PC-3 (cell line): Measurements from ENCODE around the gene LDHD. TPM values are rescaled to one million over a fixed set of nuclear protein-coding genes. Genes with fewer than 3 reads are reported as not detected.

ENCODE experiments used
- ATAC-seq: fragments of 200-7000 bp; cut with Tn5 transposase; 2 replicates; pipeline ENCODE4 v1.9.1; 2020; ENCODE audit warnings: mild to moderate bottlenecking, moderate library complexity
- BruUV-seq: library from RNA; stranded (reverse); fragments of 400-500 nt; replicated peaks from 2 replicates; lab custom pipeline; 2021; lab: Mats Ljungman, UMichigan
- CTCF ChIA-PET: fragments of 300-600 bp; sonication (Branson Sonifier 250); formaldehyde crosslinking; loops from one replicate; lab custom pipeline; 2022; ENCODE audit warnings: antibody characterized with exemption; lab: Charles Lee
- POLR2A ChIA-PET: fragments of 300-600 bp; sonication (Branson Sonifier 250); formaldehyde crosslinking; loops from one replicate; lab custom pipeline; 2022; ENCODE audit warnings: antibody characterized with exemption; ENCODE audit not compliant: unreplicated experiment; lab: Charles Lee
- DNase-seq: peaks from one replicate; pipeline ENCODE4 v3.0.0-alpha.2; 2015
- H2AFZ ChIP-seq: fragments of 300-600 bp; sonication (generic); 2 replicates; pipeline ENCODE4 v1.6.0; 2016; ENCODE audit warnings: antibody characterized with exemption, low read length
- H3F3A ChIP-seq: fragments of 300-600 bp; sonication (generic); one replicate; pipeline ENCODE4 v1.6.0; 2017; ENCODE audit warnings: antibody characterized with exemption, low read length, control low read depth, mild to moderate bottlenecking; ENCODE audit not compliant: unreplicated experiment
- H3K27ac ChIP-seq: fragments of 300-600 bp; sonication (generic); 2 replicates; pipeline ENCODE4 v1.5.1; 2016; ENCODE audit warnings: mild to moderate bottlenecking, low read length
- H3K27me3 ChIP-seq: fragments of 300-600 bp; sonication (generic); 2 replicates; pipeline ENCODE4 v1.6.1; 2016; ENCODE audit warnings: low read length, mixed read lengths
- H3K36me3 ChIP-seq: fragments of 300-600 bp; sonication (generic); 2 replicates; pipeline ENCODE4 v1.6.1; 2016; ENCODE audit warnings: low read depth, mixed run types, low read length, mixed read lengths
- H3K4me1 ChIP-seq: fragments of 300-600 bp; sonication (generic); 2 replicates; pipeline ENCODE4 v1.5.1; 2016; ENCODE audit warnings: low read length; ENCODE audit not compliant: insufficient read depth
- H3K4me2 ChIP-seq: fragments of 300-600 bp; sonication (generic); 2 replicates; pipeline ENCODE4 v1.6.0; 2016; ENCODE audit warnings: low read length
- H3K4me3 ChIP-seq: fragments of 300-600 bp; sonication (generic); 2 replicates; pipeline ENCODE4 v1.5.1; 2016; ENCODE audit warnings: mild to moderate bottlenecking, low read length, mixed read lengths
- H3K79me2 ChIP-seq: fragments of 300-600 bp; sonication (generic); 2 replicates; pipeline ENCODE4 v1.6.1; 2017; ENCODE audit warnings: low read length, mixed read lengths
- H3K9ac ChIP-seq: fragments of 300-600 bp; sonication (generic); 2 replicates; pipeline ENCODE4 v1.6.0; 2016; ENCODE audit warnings: mild to moderate bottlenecking, low read length
- H3K9me2 ChIP-seq: fragments of 300-600 bp; sonication (generic); replicated peaks from 2 replicates; pipeline ENCODE4 v1.6.1; 2016; ENCODE audit warnings: mixed run types, low read length, mixed read lengths
- H3K9me3 ChIP-seq: fragments of 300-600 bp; sonication (generic); 2 replicates; pipeline ENCODE4 v1.6.1; 2016; ENCODE audit warnings: low read length, mixed read lengths
- H4K20me1 ChIP-seq: fragments of 300-600 bp; sonication (generic); 2 replicates; pipeline ENCODE4 v1.6.1; 2016; ENCODE audit warnings: low read length, mixed read lengths
- EZH2 ChIP-seq: fragments of 300-600 bp; sonication (generic); IDR thresholded peaks from one replicate; pipeline ENCODE4 v1.6.1; 2017; ENCODE audit warnings: antibody characterized with exemption, mild to moderate bottlenecking, low read length; ENCODE audit not compliant: unreplicated experiment
- EZH2phosphoT487 ChIP-seq: fragments of 300-600 bp; sonication (generic); IDR thresholded peaks from 2 replicates; pipeline ENCODE4 v1.6.1; 2018; ENCODE audit warnings: mild to moderate bottlenecking, antibody characterized with exemption, low read length, borderline replicate concordance
- intact Hi-C: fragments of 100-400 bp; cut with micrococcal nuclease; formaldehyde crosslinking; loops from 2 replicates; pipeline ENCODE4 v1.9.0; 2023
- total RNA-seq: library from RNA; depleted of rRNA; stranded (reverse); fragments of >200 nt; gene quantifications from 2 replicates; pipeline ENCODE4 v1.2.3, GENCODE V29; 2014
- TF ChIP-seq, protein P1 (sequence below): fragments of 300-600 bp; sonication (generic); conservative IDR thresholded peaks from 2 replicates; pipeline ENCODE4 v1.5.1; 2017; ENCODE audit warnings: antibody characterized with exemption, low read depth, mild to moderate bottlenecking, low read length

Gene LDHD
- total RNA-seq, 1 experiment from 2014 or later: 3.1 TPM

DNA sequence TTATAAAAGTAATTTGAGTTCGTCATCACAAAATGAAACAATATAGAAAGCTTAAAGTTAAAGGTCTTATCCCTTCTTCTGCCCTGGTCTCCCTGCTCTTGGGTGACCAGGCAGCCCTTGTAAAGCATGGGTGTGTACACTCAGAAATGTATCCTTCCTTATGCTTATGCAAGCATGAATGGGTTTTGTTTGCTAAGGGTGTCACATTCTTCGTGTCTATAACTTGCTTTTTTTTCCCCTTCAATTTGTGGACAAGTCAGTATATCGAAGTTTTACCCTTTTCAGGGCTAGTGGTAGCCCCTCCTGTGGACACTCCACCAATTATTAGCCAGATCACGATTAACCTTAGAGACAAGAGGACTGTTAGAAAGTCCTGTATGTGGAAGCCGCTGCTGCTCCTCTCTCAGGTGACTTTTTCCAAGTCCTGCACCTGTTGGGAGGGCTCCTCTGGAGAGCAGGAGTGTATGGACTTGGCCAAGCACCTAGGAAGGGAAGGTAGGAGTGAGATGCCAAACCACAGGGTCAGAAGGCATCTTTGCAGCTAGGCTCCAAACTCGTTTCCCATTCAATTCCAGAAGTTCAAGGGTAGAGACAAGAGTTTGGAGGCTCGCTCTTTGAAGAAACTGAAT, 50.9 kb downstream of the LDHD start:
- TF ChIP-seq, protein P1, sequence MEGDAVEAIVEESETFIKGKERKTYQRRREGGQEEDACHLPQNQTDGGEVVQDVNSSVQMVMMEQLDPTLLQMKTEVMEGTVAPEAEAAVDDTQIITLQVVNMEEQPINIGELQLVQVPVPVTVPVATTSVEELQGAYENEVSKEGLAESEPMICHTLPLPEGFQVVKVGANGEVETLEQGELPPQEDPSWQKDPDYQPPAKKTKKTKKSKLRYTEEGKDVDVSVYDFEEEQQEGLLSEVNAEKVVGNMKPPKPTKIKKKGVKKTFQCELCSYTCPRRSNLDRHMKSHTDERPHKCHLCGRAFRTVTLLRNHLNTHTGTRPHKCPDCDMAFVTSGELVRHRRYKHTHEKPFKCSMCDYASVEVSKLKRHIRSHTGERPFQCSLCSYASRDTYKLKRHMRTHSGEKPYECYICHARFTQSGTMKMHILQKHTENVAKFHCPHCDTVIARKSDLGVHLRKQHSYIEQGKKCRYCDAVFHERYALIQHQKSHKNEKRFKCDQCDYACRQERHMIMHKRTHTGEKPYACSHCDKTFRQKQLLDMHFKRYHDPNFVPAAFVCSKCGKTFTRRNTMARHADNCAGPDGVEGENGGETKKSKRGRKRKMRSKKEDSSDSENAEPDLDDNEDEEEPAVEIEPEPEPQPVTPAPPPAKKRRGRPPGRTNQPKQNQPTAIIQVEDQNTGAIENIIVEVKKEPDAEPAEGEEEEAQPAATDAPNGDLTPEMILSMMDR: no peak
- no peak for TF ChIP-seq EZH2phosphoT487
- TF ChIP-seq EZH2: no peak
- POLR2A ChIA-PET: no interaction called here

DNA sequence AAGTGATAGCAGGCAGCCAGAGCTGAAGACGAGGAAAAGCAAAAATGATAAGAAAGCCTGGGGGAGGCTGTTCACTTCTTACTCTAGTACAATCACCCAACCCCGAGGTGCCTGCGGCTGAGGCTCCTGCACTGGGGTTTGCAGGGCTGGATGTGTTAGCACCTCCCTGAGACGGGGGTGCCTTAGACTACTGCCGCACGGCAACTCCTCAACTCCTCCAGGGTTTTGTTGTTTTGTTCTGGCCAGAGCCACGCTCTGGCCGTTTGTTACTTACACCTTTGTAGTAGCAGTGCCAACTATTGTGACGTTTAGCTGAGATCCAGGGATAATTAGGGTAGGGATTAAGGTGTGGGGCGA, 51.5 kb downstream of the LDHD start:
- peak overlapping the region; percentile 30 for H3K9ac ChIP-seq
- DNase-seq (no peak), ATAC-seq (peak; percentile 37)
- H3F3A ChIP-seq: no peaks in the 10 kb centered on the region
- H2AFZ ChIP-seq: no peak overlapping the region
- TF ChIP-seq EZH2: no peak
- TF ChIP-seq, protein P1: no peak
- TF ChIP-seq EZH2phosphoT487: no peak
- intact Hi-C loops: loop anchor here (2.0 to 5.0 kb wide), 2 partner anchors 44 to 53 kb away; no protein-coding TSS in a partner anchor
- H3K9me2 ChIP-seq: no peaks in the 10 kb centered on the region
- H3K4me2 ChIP-seq: peak overlapping the region; percentile 75
- H3K4me3 ChIP-seq: peak overlapping the region; percentile 28; the same call in 1 of the 2 replicates
- no peaks in the 10 kb centered on the region for H3K36me3 ChIP-seq
- no peaks in the 10 kb centered on the region for H4K20me1 ChIP-seq
- ChIA-PET POLR2A (no interaction called here), CTCF (interaction anchor here (0.9 kb wide), 1 partner anchor 46 kb away, joined by 3 read pairs; no protein-coding TSS in a partner anchor)
- H3K27me3 ChIP-seq: no peaks in the 10 kb centered on the region
- no TSS peak for BruUV-seq
- H3K4me1 ChIP-seq: peaks cover 28% of the 10 kb centered on the region
- peak overlapping the region; percentile 81 for H3K27ac ChIP-seq
- peaks cover 94% of the 10 kb centered on the region for H3K79me2 ChIP-seq
- no peaks in the 10 kb centered on the region for H3K9me3 ChIP-seq

More for the DNA sequence above, 50.9 kb downstream of the LDHD start:
- Histone ChIP-seq H3K79me2 (peaks cover 94% of the 10 kb centered on the region), H3K4me1 (peaks cover 33% of the 10 kb centered on the region), H3F3A (no peaks in the 10 kb centered on the region), H3K4me3 (peak overlapping the region; percentile 28; the same call in 1 of the 2 replicates), H3K4me2 (peak overlapping the region; percentile 75), H3K27ac (peak overlapping the region; percentile 81), H3K9me3 (no peaks in the 10 kb centered on the region), H2AFZ (no peak overlapping the region), H3K9ac (peak overlapping the region; percentile 30), H3K27me3 (no peaks in the 10 kb centered on the region), H4K20me1 (no peaks in the 10 kb centered on the region), H3K9me2 (no peaks in the 10 kb centered on the region), H3K36me3 (no peaks in the 10 kb centered on the region)
- TSS peak; percentile 27 for BruUV-seq
- intact Hi-C loops: loop anchor here (2.0 to 5.0 kb wide), 2 partner anchors 43 to 53 kb away; no protein-coding TSS in a partner anchor
- CTCF ChIA-PET: interaction anchor here (0.9 kb wide), 1 partner anchor 45 kb away, joined by 3 read pairs; no protein-coding TSS in a partner anchor
- DNase-seq: peak; percentile 71
- peak; percentile 95 for ATAC-seq
